HG02973 (cell line): ENCODE data around the gene DND1.
"Not testable (repeated sequence)": the region's sequence is repeated elsewhere in the genome, so short reads cannot be mapped to it uniquely, and the experiment has no call there.

Experiments used
- ATAC-seq: cut with Tn5 transposase; IDR thresholded peaks from one replicate; pipeline ENCODE4 v1.9.1; 2021; ENCODE audit warnings: moderate library complexity; ENCODE audit not compliant: unreplicated experiment

Gene DND1

GRCh38 chr5:140672455-140673186, 755 bp downstream of the DND1 start:
- no peak for ATAC-seq

GRCh38 chr5:140671472-140672125, 1.8 kb downstream of the DND1 start:
- no peak for ATAC-seq

GRCh38 chr5:140671035-140671434, 2.3 kb downstream of the DND1 start:
- not testable (repeated sequence) for ATAC-seq

GRCh38 chr5:140664359-140665119, 8.8 kb downstream of the DND1 start, which contains the start of gene WDR55:
TSS of gene WDR55 (plus strand) at chr5:140664904. CDS start at chr5:140664913, 9 bp downstream.
- ATAC-seq, result peak; percentile 95

GRCh38 chr5:140664030-140664358, 9.4 kb downstream of the DND1 start:
- no peak for ATAC-seq

GRCh38 chr5:140660371-140660770, 13.0 kb downstream of the DND1 start:
- not testable (repeated sequence) for ATAC-seq

- no peak for ATAC-seq
Measured at GRCh38 chr5:140658870-140659269, 14.5 kb downstream of the DND1 start.

GRCh38 chr5:140647042-140647419, 26.3 kb downstream of the DND1 start:
- ATAC-seq, result no peak

- ATAC-seq, result no peak
Measured at GRCh38 chr5:140642718-140643117, 30.7 kb downstream of the DND1 start.

- ATAC-seq, result no peak
Measured at GRCh38 chr5:140641716-140642115, 31.7 kb downstream of the DND1 start.

GRCh38 chr5:140639148-140639981, 34.0 kb downstream of the DND1 start, which contains the start of gene TMCO6:
TSS of gene TMCO6 (plus strand) at chr5:140639451. CDS start at chr5:140639528, 77 bp downstream.
- peak; percentile 92 for ATAC-seq

GRCh38 chr5:140638898-140639147, 34.6 kb downstream of the DND1 start:
- not testable (repeated sequence) for ATAC-seq

GRCh38 chr5:140637371-140638100, 35.8 kb downstream of the DND1 start:
- ATAC-seq, result no peak

GRCh38 chr5:140635291-140636257, 37.8 kb downstream of the DND1 start:
- ATAC-seq, result no peak

- ATAC-seq, result no peak
Measured at GRCh38 chr5:140634103-140634502, 39.3 kb downstream of the DND1 start.

GRCh38 chr5:140633501-140633900, 39.9 kb downstream of the DND1 start:
- ATAC-seq, result no peak

GRCh38 chr5:140633021-140633471, 40.3 kb downstream of the DND1 start, which contains the start of gene CD14:
TSS of gene CD14 (minus strand) at chr5:140633175. CDS start at chr5:140633071, 104 bp downstream.
- peak; percentile 6 for ATAC-seq

- peak; percentile 54 for ATAC-seq
Measured at GRCh38 chr5:140632366-140633020, 40.9 kb downstream of the DND1 start.
